GM23338 (cell line): ENCODE data around the gene ZNF792. TPM values are rescaled to one million over a fixed set of nuclear protein-coding genes. Genes with fewer than 3 reads are reported as not detected.

ENCODE experiments used
- ATAC-seq: fragments of 200-7000 bp; cut with Tn5 transposase; 3 replicates; pipeline ENCODE4 v1.9.1; 2020
- DNase-seq: peaks from one replicate; pipeline ENCODE4 v3.0.0-alpha.2; 2015; ENCODE audit warnings: low spot score
- H2AFZ ChIP-seq: fragments of 200-600 bp; sonication (generic); 2 replicates; pipeline ENCODE4 v1.8.0; 2016; ENCODE audit warnings: antibody characterized with exemption, mild to moderate bottlenecking, moderate library complexity
- H3F3A ChIP-seq: fragments of 200-600 bp; sonication (generic); replicated peaks from 2 replicates; pipeline ENCODE4 v1.8.0; 2017; ENCODE audit warnings: antibody characterized with exemption, mixed run types, low read depth
- H3K27ac ChIP-seq: fragments of 200-600 bp; sonication (generic); 2 replicates; pipeline ENCODE4 v1.6.1; 2016; ENCODE audit warnings: low read depth
- H3K27me3 ChIP-seq: fragments of 200-600 bp; sonication (generic); 2 replicates; pipeline ENCODE4 v1.8.0; 2016; ENCODE audit warnings: mild to moderate bottlenecking, mixed run types, moderate library complexity; ENCODE audit not compliant: insufficient read depth
- H3K36me3 ChIP-seq: fragments of 200-600 bp; sonication (generic); 2 replicates; pipeline ENCODE4 v1.8.0; 2016; ENCODE audit warnings: mild to moderate bottlenecking; ENCODE audit not compliant: insufficient read depth
- H3K4me1 ChIP-seq: fragments of 200-600 bp; sonication (generic); 2 replicates; pipeline ENCODE4 v1.8.0; 2016; ENCODE audit warnings: mild to moderate bottlenecking, moderate library complexity; ENCODE audit not compliant: insufficient read depth
- H3K4me2 ChIP-seq: fragments of 200-600 bp; sonication (generic); 2 replicates; pipeline ENCODE4 v1.7.1; 2017; ENCODE audit warnings: mixed run types
- H3K4me3 ChIP-seq: fragments of 200-600 bp; sonication (generic); 2 replicates; pipeline ENCODE4 v1.6.1; 2016; ENCODE audit warnings: mixed run types
- H3K79me2 ChIP-seq: fragments of 200-600 bp; sonication (generic); replicated peaks from 2 replicates; pipeline ENCODE4 v1.8.0; 2017; ENCODE audit warnings: mild to moderate bottlenecking; ENCODE audit not compliant: insufficient read depth
- H3K9me2 ChIP-seq: fragments of 200-600 bp; sonication (generic); 2 replicates; pipeline ENCODE4 v1.8.0; 2017; ENCODE audit not compliant: insufficient read depth
- H4K20me1 ChIP-seq: fragments of 200-600 bp; sonication (generic); replicated peaks from 2 replicates; pipeline ENCODE4 v1.8.0; 2017; ENCODE audit warnings: mild to moderate bottlenecking; ENCODE audit not compliant: insufficient read depth
- H3K27ac Mint-ChIP-seq: 2 replicates; pipeline ENCODE4 v1.8.0; 2020; ENCODE audit warnings: inconsistent platforms, mild to moderate bottlenecking, moderate library complexity, mixed read lengths
- H3K27me3 Mint-ChIP-seq: 3 replicates; pipeline ENCODE4 v1.8.0; 2022; ENCODE audit warnings: low read depth, mild to moderate bottlenecking, moderate library complexity, mixed read lengths, inconsistent platforms; ENCODE audit not compliant: insufficient read depth, poor library complexity
- H3K36me3 Mint-ChIP-seq: 3 replicates; pipeline ENCODE4 v1.8.0; 2021; ENCODE audit warnings: low read depth, mild to moderate bottlenecking, inconsistent platforms, moderate library complexity, mixed read lengths
- H3K4me1 Mint-ChIP-seq: 3 replicates; pipeline ENCODE4 v1.8.0; 2020; ENCODE audit warnings: mild to moderate bottlenecking, inconsistent platforms, mixed read lengths
- H3K4me3 Mint-ChIP-seq: 3 replicates; pipeline ENCODE4 v1.8.0; 2021; ENCODE audit warnings: moderate library complexity, mild to moderate bottlenecking, inconsistent platforms, mixed read lengths
- H3K9me3 Mint-ChIP-seq: 3 replicates; pipeline ENCODE4 v1.8.0; 2020; ENCODE audit warnings: moderate library complexity, mild to moderate bottlenecking, inconsistent platforms, mixed read lengths
- CREB1 ChIP-seq: fragments of 250-450 bp; sonication (Bioruptor Pico); IDR thresholded peaks from 2 replicates; pipeline ENCODE4 v1.5.0; 2020; ENCODE audit warnings: low read depth, mild to moderate bottlenecking, moderate library complexity
- EZH2 ChIP-seq: fragments of 200-600 bp; sonication (generic); IDR thresholded peaks from one replicate; pipeline ENCODE4 v1.8.0; 2017; ENCODE audit warnings: antibody characterized with exemption, mild to moderate bottlenecking, low read depth; ENCODE audit not compliant: unreplicated experiment
- EZH2phosphoT487 ChIP-seq: fragments of 200-600 bp; sonication (generic); IDR thresholded peaks from one replicate; pipeline ENCODE4 v1.8.1; 2018; ENCODE audit warnings: antibody characterized with exemption; ENCODE audit not compliant: unreplicated experiment
- JUNB ChIP-seq: IDR thresholded peaks from one replicate; pipeline ENCODE4 v1.6.1; 2016; ENCODE audit warnings: antibody characterized with exemption; ENCODE audit not compliant: unreplicated experiment
- NANOG ChIP-seq: IDR thresholded peaks from 2 replicates; pipeline ENCODE4 v1.6.1; 2016; ENCODE audit warnings: antibody characterized with exemption, borderline replicate concordance
- POLR2AphosphoS5 ChIP-seq: IDR thresholded peaks from 2 replicates; pipeline ENCODE4 v1.6.1; 2016; ENCODE audit warnings: antibody characterized with exemption, low read depth
- STAT1 ChIP-seq: IDR thresholded peaks from one replicate; pipeline ENCODE4 v1.6.1; 2016; ENCODE audit warnings: antibody characterized with exemption; ENCODE audit not compliant: unreplicated experiment
- ZNF114 ChIP-seq: fragments of 250-450 bp; sonication (Bioruptor Pico); IDR thresholded peaks from 2 replicates; pipeline ENCODE4 v1.5.0; 2020; ENCODE audit warnings: mild to moderate bottlenecking, moderate library complexity
- ZNF331 ChIP-seq: fragments of 250-450 bp; sonication (Bioruptor Pico); IDR thresholded peaks from 2 replicates; pipeline ENCODE4 v1.5.0; 2020; ENCODE audit warnings: low read depth, mild to moderate bottlenecking, moderate library complexity
- polyA plus RNA-seq: library from polyadenylated mRNA; unstranded; fragments of >200 nt; fragmentation: Nextera tagmentation; extraction: Ambion mirVana; gene quantifications from 2 replicates; pipeline ENCODE4 v1.2.1, GENCODE V29; 2016
- total RNA-seq: library from RNA; depleted of rRNA; stranded (reverse); fragments of >200 nt; shearing (Covaris generic); gene quantifications from 2 replicates; pipeline ENCODE4 v1.2.3, GENCODE V29; 2014
- TF ChIP-seq, protein P1 (sequence below): fragments of 250-450 bp; sonication (Bioruptor Pico); IDR thresholded peaks from 2 replicates; pipeline ENCODE4 v1.5.0; 2020; ENCODE audit warnings: mild to moderate bottlenecking, moderate library complexity
- TF ChIP-seq, protein P2 (sequence below): IDR thresholded peaks from 2 replicates; pipeline ENCODE4 v1.6.1; 2016; ENCODE audit warnings: antibody characterized with exemption
- TF ChIP-seq, protein P3 (sequence below), 2 experiments: fragments of 200-600 bp in 1 of 2; sonication (generic) in 1 of 2; conservative IDR thresholded peaks; 2 replicates each; pipeline versions ENCODE4 v1.5.1 to v1.6.1; 2016 to 2017; ENCODE audit warnings: antibody characterized with exemption in 2 of 2, low read depth in 2 of 2, mild to moderate bottlenecking in 2 of 2, moderate library complexity in 1 of 2
- TF ChIP-seq, protein P4 (sequence below): IDR thresholded peaks from one replicate; pipeline ENCODE4 v1.6.1; 2018; ENCODE audit warnings: antibody characterized with exemption; ENCODE audit not compliant: unreplicated experiment

ZNF792 gene
- total and polyA plus RNA-seq, 2 experiments from 2014 or later: 1.3 to 12.8 TPM

DNA sequence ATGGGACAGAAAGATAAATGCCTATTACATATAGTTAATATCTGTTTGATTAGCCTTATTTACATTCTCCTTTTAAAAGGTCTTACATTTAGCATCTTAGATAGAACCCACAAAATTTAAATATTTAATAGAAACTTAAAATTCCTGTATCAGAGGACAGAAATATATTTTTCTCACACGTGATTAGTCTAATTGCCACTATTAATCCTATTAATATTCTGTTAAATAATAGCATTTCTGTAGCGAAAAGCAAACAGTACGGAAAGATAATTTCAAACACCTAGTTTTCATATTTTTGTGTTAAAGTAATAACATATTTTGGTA is 37.7 kb downstream of the ZNF792 start:
- Histone ChIP-seq H3K27me3 (no peaks in the 10 kb centered on the region), H4K20me1 (no peaks in the 10 kb centered on the region), H3K4me2 (peak overlapping the region; percentile 88; the same call in 1 of the 2 replicates), H3K4me3 (0 out of 2 replicates have a peak overlapping the region, but pooled peaks have one; percentile 73), H3K4me1 (no peaks in the 10 kb centered on the region), H3K36me3 (no peaks in the 10 kb centered on the region), H3K27ac (no peak overlapping the region), H2AFZ (no peak overlapping the region), H3K79me2 (peaks cover 5% of the 10 kb centered on the region; the same call in 1 of the 2 replicates), H3F3A (no peaks in the 10 kb centered on the region), H3K9me2 (peaks cover 9% of the 10 kb centered on the region)
- H3K27ac Mint-ChIP-seq: no peak overlapping the region
- H3K36me3 Mint-ChIP-seq: peaks cover 9% of the 10 kb centered on the region; the same call in 2 of the 3 replicates
- H3K9me3 Mint-ChIP-seq: peaks cover 11% of the 10 kb centered on the region; the same call in 1 of the 3 replicates
- peaks cover 4% of the 10 kb centered on the region for H3K27me3 Mint-ChIP-seq
- TF ChIP-seq ZNF331 (CRISPR knock-in tag) (no peak), POLR2AphosphoS5 (no peak), EZH2 (no peak), ZNF114 (CRISPR knock-in tag) (no peak), NANOG (no peak), STAT1 (no peak), EZH2phosphoT487 (no peak), JUNB (no peak), CREB1 (no peak)
- TF ChIP-seq, protein P1, sequence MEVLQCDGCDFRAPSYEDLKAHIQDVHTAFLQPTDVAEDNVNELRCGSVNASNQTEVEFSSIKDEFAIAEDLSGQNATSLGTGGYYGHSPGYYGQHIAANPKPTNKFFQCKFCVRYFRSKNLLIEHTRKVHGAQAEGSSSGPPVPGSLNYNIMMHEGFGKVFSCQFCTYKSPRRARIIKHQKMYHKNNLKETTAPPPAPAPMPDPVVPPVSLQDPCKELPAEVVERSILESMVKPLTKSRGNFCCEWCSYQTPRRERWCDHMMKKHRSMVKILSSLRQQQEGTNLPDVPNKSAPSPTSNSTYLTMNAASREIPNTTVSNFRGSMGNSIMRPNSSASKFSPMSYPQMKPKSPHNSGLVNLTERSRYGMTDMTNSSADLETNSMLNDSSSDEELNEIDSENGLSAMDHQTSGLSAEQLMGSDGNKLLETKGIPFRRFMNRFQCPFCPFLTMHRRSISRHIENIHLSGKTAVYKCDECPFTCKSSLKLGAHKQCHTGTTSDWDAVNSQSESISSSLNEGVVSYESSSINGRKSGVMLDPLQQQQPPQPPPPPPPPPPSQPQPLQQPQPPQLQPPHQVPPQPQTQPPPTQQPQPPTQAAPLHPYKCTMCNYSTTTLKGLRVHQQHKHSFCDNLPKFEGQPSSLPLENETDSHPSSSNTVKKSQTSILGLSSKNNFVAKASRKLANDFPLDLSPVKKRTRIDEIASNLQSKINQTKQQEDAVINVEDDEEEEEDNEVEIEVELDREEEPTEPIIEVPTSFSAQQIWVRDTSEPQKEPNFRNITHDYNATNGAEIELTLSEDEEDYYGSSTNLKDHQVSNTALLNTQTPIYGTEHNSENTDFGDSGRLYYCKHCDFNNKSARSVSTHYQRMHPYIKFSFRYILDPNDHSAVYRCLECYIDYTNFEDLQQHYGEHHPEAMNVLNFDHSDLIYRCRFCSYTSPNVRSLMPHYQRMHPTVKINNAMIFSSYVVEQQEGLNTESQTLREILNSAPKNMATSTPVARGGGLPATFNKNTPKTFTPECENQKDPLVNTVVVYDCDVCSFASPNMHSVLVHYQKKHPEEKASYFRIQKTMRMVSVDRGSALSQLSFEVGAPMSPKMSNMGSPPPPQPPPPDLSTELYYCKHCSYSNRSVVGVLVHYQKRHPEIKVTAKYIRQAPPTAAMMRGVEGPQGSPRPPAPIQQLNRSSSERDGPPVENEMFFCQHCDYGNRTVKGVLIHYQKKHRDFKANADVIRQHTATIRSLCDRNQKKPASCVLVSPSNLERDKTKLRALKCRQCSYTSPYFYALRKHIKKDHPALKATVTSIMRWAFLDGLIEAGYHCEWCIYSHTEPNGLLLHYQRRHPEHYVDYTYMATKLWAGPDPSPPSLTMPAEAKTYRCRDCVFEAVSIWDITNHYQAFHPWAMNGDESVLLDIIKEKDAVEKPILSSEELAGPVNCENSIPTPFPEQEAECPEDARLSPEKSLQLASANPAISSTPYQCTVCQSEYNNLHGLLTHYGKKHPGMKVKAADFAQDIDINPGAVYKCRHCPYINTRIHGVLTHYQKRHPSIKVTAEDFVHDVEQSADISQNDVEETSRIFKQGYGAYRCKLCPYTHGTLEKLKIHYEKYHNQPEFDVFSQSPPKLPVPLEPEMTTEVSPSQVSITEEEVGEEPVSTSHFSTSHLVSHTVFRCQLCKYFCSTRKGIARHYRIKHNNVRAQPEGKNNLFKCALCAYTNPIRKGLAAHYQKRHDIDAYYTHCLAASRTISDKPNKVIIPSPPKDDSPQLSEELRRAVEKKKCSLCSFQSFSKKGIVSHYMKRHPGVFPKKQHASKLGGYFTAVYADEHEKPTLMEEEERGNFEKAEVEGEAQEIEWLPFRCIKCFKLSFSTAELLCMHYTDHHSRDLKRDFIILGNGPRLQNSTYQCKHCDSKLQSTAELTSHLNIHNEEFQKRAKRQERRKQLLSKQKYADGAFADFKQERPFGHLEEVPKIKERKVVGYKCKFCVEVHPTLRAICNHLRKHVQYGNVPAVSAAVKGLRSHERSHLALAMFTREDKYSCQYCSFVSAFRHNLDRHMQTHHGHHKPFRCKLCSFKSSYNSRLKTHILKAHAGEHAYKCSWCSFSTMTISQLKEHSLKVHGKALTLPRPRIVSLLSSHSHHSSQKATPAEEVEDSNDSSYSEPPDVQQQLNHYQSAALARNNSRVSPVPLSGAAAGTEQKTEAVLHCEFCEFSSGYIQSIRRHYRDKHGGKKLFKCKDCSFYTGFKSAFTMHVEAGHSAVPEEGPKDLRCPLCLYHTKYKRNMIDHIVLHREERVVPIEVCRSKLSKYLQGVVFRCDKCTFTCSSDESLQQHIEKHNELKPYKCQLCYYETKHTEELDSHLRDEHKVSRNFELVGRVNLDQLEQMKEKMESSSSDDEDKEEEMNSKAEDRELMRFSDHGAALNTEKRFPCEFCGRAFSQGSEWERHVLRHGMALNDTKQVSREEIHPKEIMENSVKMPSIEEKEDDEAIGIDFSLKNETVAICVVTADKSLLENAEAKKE (CRISPR knock-in tag): no peak
- TF ChIP-seq, protein P2, sequence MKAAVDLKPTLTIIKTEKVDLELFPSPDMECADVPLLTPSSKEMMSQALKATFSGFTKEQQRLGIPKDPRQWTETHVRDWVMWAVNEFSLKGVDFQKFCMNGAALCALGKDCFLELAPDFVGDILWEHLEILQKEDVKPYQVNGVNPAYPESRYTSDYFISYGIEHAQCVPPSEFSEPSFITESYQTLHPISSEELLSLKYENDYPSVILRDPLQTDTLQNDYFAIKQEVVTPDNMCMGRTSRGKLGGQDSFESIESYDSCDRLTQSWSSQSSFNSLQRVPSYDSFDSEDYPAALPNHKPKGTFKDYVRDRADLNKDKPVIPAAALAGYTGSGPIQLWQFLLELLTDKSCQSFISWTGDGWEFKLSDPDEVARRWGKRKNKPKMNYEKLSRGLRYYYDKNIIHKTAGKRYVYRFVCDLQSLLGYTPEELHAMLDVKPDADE: no peak
- TF ChIP-seq, protein P3, sequence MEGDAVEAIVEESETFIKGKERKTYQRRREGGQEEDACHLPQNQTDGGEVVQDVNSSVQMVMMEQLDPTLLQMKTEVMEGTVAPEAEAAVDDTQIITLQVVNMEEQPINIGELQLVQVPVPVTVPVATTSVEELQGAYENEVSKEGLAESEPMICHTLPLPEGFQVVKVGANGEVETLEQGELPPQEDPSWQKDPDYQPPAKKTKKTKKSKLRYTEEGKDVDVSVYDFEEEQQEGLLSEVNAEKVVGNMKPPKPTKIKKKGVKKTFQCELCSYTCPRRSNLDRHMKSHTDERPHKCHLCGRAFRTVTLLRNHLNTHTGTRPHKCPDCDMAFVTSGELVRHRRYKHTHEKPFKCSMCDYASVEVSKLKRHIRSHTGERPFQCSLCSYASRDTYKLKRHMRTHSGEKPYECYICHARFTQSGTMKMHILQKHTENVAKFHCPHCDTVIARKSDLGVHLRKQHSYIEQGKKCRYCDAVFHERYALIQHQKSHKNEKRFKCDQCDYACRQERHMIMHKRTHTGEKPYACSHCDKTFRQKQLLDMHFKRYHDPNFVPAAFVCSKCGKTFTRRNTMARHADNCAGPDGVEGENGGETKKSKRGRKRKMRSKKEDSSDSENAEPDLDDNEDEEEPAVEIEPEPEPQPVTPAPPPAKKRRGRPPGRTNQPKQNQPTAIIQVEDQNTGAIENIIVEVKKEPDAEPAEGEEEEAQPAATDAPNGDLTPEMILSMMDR (conservative IDR thresholded peaks at IDR 0.05; ENCODE audit: low read depth in 2 of 2): no peak
- TF ChIP-seq, protein P4, sequence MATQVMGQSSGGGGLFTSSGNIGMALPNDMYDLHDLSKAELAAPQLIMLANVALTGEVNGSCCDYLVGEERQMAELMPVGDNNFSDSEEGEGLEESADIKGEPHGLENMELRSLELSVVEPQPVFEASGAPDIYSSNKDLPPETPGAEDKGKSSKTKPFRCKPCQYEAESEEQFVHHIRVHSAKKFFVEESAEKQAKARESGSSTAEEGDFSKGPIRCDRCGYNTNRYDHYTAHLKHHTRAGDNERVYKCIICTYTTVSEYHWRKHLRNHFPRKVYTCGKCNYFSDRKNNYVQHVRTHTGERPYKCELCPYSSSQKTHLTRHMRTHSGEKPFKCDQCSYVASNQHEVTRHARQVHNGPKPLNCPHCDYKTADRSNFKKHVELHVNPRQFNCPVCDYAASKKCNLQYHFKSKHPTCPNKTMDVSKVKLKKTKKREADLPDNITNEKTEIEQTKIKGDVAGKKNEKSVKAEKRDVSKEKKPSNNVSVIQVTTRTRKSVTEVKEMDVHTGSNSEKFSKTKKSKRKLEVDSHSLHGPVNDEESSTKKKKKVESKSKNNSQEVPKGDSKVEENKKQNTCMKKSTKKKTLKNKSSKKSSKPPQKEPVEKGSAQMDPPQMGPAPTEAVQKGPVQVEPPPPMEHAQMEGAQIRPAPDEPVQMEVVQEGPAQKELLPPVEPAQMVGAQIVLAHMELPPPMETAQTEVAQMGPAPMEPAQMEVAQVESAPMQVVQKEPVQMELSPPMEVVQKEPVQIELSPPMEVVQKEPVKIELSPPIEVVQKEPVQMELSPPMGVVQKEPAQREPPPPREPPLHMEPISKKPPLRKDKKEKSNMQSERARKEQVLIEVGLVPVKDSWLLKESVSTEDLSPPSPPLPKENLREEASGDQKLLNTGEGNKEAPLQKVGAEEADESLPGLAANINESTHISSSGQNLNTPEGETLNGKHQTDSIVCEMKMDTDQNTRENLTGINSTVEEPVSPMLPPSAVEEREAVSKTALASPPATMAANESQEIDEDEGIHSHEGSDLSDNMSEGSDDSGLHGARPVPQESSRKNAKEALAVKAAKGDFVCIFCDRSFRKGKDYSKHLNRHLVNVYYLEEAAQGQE: no peak
- H3K4me1 Mint-ChIP-seq: peaks cover 8% of the 10 kb centered on the region; the same call in 2 of the 3 replicates
- DNase-seq: no peak
- peak overlapping the region; percentile 99 for H3K4me3 Mint-ChIP-seq
- no peak for ATAC-seq
